Fibroblast of the aortic adventitia (primary cell): ENCODE results near the gene XBP1. TPM values are rescaled to one million over a fixed set of nuclear protein-coding genes. Genes with fewer than 3 reads are reported as not detected.

Experiments
- DNase-seq: peaks from one replicate; pipeline ENCODE4 v3.0.0-alpha.2; 2010; ENCODE audit warnings: low read depth
- H3K4me3 ChIP-seq: 2 replicates; pipeline ENCODE4 v1.5.1; 2011; ENCODE audit warnings: low read depth, mild to moderate bottlenecking, control low read depth, low read length, moderate library complexity
- CTCF ChIP-seq: IDR thresholded peaks from 2 replicates; pipeline ENCODE4 v1.5.1; 2011; ENCODE audit warnings: mild to moderate bottlenecking, low read length, control low read depth, inconsistent platforms; ENCODE audit not compliant: insufficient read depth
- total RNA-seq: library from RNA; depleted of rRNA; stranded (reverse); fragments of >200 nt; gene quantifications from 2 replicates; pipeline ENCODE4 v1.2.3, GENCODE V29; 2012; ENCODE audit warnings: low replicate concordance

The XBP1 gene
- total RNA-seq, 1 donor = 228 TPM

GRCh38 chr22:28791841-28792490, 8.4 kb downstream of the XBP1 start:
- DNase-seq = no peak
- no peak for TF ChIP-seq CTCF
- no peak overlapping the region for H3K4me3 ChIP-seq

GRCh38 chr22:28791124-28791523, 9.2 kb downstream of the XBP1 start:
- TF ChIP-seq CTCF = no peak
- no peak overlapping the region for H3K4me3 ChIP-seq
- no peak for DNase-seq

GRCh38 chr22:28788601-28789000, 11.8 kb downstream of the XBP1 start:
- no peak for DNase-seq
- TF ChIP-seq CTCF = no peak
- no peak overlapping the region for H3K4me3 ChIP-seq

- H3K4me3 ChIP-seq = no peak overlapping the region
- no peak for DNase-seq
- no peak for TF ChIP-seq CTCF
Observed at GRCh38 chr22:28783786-28784671, 16.3 kb downstream of the XBP1 start.

GRCh38 chr22:28780296-28780695, 20.1 kb downstream of the XBP1 start:
- no peak overlapping the region for H3K4me3 ChIP-seq
- DNase-seq = no peak
- TF ChIP-seq CTCF = no peak

- DNase-seq = no peak
- H3K4me3 ChIP-seq = no peak overlapping the region
- TF ChIP-seq CTCF = no peak
Observed at GRCh38 chr22:28779833-28780232, 20.5 kb downstream of the XBP1 start.
